ENCODE results near the gene HLA-B. TPM values are rescaled to one million over a fixed set of nuclear protein-coding genes. Genes with fewer than 3 reads are reported as not detected.

HLA-B gene
- total RNA-seq, 1 experiment from 2014 or later = 55.4 TPM

- Histone ChIP-seq H3K27ac (ENCODE audit: low read length) (no peak overlapping the region), H3F3A (ENCODE audit: low read length, unreplicated experiment) (no peaks in the 10 kb centered on the region), H2AFZ (ENCODE audit: low read length) (no peak overlapping the region), H3K4me2 (ENCODE audit: low read length) (no peak overlapping the region), H3K9me2 (replicated peaks; ENCODE audit: low read length) (no peaks in the 10 kb centered on the region), H3K4me1 (ENCODE audit: insufficient read depth, low read length) (no peaks in the 10 kb centered on the region), H3K4me3 (ENCODE audit: low read length) (no peak overlapping the region), H4K20me1 (ENCODE audit: low read length) (no peaks in the 10 kb centered on the region), H3K9me3 (ENCODE audit: low read length) (no peaks in the 10 kb centered on the region), H3K27me3 (ENCODE audit: low read length) (0 out of 2 replicates have a peak, but pooled peaks cover 6% of the 10 kb centered on the region), H3K36me3 (ENCODE audit: low read depth, low read length) (no peaks in the 10 kb centered on the region), H3K79me2 (ENCODE audit: low read length) (no peaks in the 10 kb centered on the region), H3K9ac (ENCODE audit: low read length) (no peak overlapping the region)
- BruUV-seq (replicated peaks) = no TSS peak
- intact Hi-C loops (cut with micrococcal nuclease) = no loop called here
- no peak for DNase-seq
- CTCF ChIA-PET = no interaction called here
- TF ChIP-seq EZH2phosphoT487 (IDR thresholded peaks at IDR 0.05; ENCODE audit: borderline replicate concordance, low read length) (no peak), CTCF (conservative IDR thresholded peaks at IDR 0.05; ENCODE audit: low read depth, low read length) (no peak), EZH2 (IDR thresholded peaks at IDR 0.05; ENCODE audit: low read length, unreplicated experiment) (no peak)
- no peak for ATAC-seq
- POLR2A ChIA-PET (ENCODE audit: unreplicated experiment) = no interaction called here
Observed at GRCh38 chr6:31353384-31353945, 3.5 kb downstream of the HLA-B start.

- H3K9me3 ChIP-seq (ENCODE audit: low read length) = no peaks in the 10 kb centered on the region
- no peaks in the 10 kb centered on the region for H3F3A ChIP-seq (ENCODE audit: low read length, unreplicated experiment)
- intact Hi-C loops (cut with micrococcal nuclease) = no loop called here
- ChIA-PET CTCF (no interaction called here), POLR2A (ENCODE audit: unreplicated experiment) (no interaction called here)
- H3K4me1 ChIP-seq (ENCODE audit: insufficient read depth, low read length) = no peaks in the 10 kb centered on the region
- 0 out of 2 replicates have a peak, but pooled peaks cover 6% of the 10 kb centered on the region for H3K27me3 ChIP-seq (ENCODE audit: low read length)
- H3K9me2 ChIP-seq (replicated peaks; ENCODE audit: low read length) = no peaks in the 10 kb centered on the region
- no TSS peak for BruUV-seq (replicated peaks)
- H3K27ac ChIP-seq (ENCODE audit: low read length) = no peak overlapping the region
- ATAC-seq (no peak), DNase-seq (no peak)
- H3K9ac ChIP-seq (ENCODE audit: low read length) = no peak overlapping the region
- H2AFZ ChIP-seq (ENCODE audit: low read length) = no peak overlapping the region
- H4K20me1 ChIP-seq (ENCODE audit: low read length) = no peaks in the 10 kb centered on the region
- no peak overlapping the region for H3K4me2 ChIP-seq (ENCODE audit: low read length)
- H3K36me3 ChIP-seq (ENCODE audit: low read depth, low read length) = no peaks in the 10 kb centered on the region
- no peak for TF ChIP-seq EZH2phosphoT487 (IDR thresholded peaks at IDR 0.05; ENCODE audit: borderline replicate concordance, low read length)
- no peak for TF ChIP-seq CTCF (conservative IDR thresholded peaks at IDR 0.05; ENCODE audit: low read depth, low read length)
- TF ChIP-seq EZH2 (IDR thresholded peaks at IDR 0.05; ENCODE audit: low read length, unreplicated experiment) = no peak
- H3K4me3 ChIP-seq (ENCODE audit: low read length) = no peak overlapping the region
- no peaks in the 10 kb centered on the region for H3K79me2 ChIP-seq (ENCODE audit: low read length)
Observed at GRCh38 chr6:31352683-31353383, 4.1 kb downstream of the HLA-B start.

GRCh38 chr6:31352310-31352682 is 4.7 kb downstream of the HLA-B start:
- intact Hi-C loops (cut with micrococcal nuclease) = no loop called here
- Histone ChIP-seq H2AFZ (ENCODE audit: low read length) (no peak overlapping the region), H3K36me3 (ENCODE audit: low read depth, low read length) (no peaks in the 10 kb centered on the region), H3K4me3 (ENCODE audit: low read length) (no peak overlapping the region), H3K4me1 (ENCODE audit: insufficient read depth, low read length) (no peaks in the 10 kb centered on the region), H3K9me2 (replicated peaks; ENCODE audit: low read length) (no peaks in the 10 kb centered on the region), H3K4me2 (ENCODE audit: low read length) (no peak overlapping the region), H3F3A (ENCODE audit: low read length, unreplicated experiment) (no peaks in the 10 kb centered on the region), H3K27ac (ENCODE audit: low read length) (no peak overlapping the region), H3K79me2 (ENCODE audit: low read length) (no peaks in the 10 kb centered on the region), H3K9ac (ENCODE audit: low read length) (no peak overlapping the region), H3K27me3 (ENCODE audit: low read length) (0 out of 2 replicates have a peak, but pooled peaks cover 6% of the 10 kb centered on the region), H4K20me1 (ENCODE audit: low read length) (no peaks in the 10 kb centered on the region), H3K9me3 (ENCODE audit: low read length) (no peaks in the 10 kb centered on the region)
- BruUV-seq (replicated peaks) = no TSS peak
- TF ChIP-seq CTCF (conservative IDR thresholded peaks at IDR 0.05; ENCODE audit: low read depth, low read length) (no peak), EZH2phosphoT487 (IDR thresholded peaks at IDR 0.05; ENCODE audit: borderline replicate concordance, low read length) (no peak), EZH2 (IDR thresholded peaks at IDR 0.05; ENCODE audit: low read length, unreplicated experiment) (no peak)
- DNase-seq (no peak), ATAC-seq (no peak)
- POLR2A ChIA-PET (ENCODE audit: unreplicated experiment) = no interaction called here
- CTCF ChIA-PET = no interaction called here

All from PC-3 (cell line).